Superior temporal gyrus (tissue), 1 donor: ENCODE measurements around the gene GRHL3.
"Not testable (repeated sequence)": the region's sequence is repeated elsewhere in the genome, so short reads cannot be mapped to it uniquely, and the experiment has no call there.

Experiments used
- DNase-seq: peaks from one replicate; pipeline ENCODE4 v3.0.0-alpha.2; 2016; ENCODE audit errors: extremely low spot score

Gene GRHL3

DNA sequence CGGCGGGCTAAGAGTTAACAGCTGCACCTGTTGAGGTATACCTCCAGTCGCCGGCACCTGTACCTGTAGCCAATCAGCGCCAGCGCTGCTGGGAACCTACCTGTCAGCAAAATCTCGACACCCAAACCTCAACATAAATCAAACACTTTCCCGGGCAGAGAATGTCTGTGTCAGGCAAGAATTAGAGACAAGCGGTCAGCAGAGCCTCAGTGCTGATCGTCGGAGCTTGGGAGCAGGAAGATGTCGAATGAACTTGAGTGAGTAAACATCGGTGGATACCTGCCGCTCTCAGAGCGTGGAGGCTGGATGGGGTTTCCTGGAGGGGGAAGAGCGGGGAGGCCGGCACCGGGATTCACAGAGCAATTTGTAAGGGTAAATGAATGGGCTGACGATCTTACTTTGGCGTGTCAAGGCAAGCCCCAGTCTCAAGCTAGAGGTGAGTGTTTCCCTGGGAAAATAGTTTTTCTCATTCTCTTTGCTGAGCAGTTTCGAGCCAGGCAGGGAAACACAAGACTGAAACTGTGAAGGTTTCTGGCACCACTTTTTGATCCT, at the start of gene GRHL3:
Gene GRHL3, plus strand, starts transcription at position 46 of the 552 bp plus-strand sequence. Its CDS starts 195 bp downstream, at position 241.
- no peak for DNase-seq

- DNase-seq = not testable (repeated sequence)
Measured at GRCh38 chr1:24274203-24275103, 44.7 kb upstream of the GRHL3 start.

DNA sequence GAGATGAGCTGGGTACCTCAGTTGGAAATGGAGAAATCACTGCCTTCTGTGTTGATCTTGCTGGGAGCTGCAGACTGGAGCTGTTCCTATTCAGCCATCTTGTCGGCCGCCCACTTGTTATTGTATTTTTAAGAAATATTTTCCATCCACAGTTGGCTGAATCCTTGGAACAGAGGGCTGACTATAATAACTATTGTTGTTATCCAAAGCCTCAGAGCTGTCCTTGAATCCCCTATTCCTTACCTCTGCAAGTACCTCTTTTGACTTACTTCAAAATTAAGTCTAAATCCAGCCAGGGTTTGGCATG, 44.1 kb upstream of the GRHL3 start:
- no peak for DNase-seq

DNA sequence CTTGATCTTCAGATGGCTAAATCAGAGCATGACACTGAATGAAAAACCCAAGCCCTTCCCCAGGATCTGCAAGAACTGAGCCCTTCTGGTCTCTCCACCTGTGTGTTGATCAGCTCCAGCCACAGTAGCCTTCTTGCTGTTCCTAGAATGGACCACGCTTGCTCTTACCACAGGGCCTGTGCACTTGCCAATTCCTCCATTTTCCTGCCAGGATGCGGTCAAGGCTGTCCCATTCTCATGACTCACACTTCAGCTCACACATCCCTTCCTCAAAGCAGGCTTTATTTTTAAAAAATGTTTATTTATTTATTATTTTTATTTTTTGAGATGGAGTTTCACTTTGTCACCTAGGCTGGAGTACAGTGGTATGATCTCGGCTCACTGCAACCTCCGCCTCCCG, 43.6 kb upstream of the GRHL3 start:
- no peak for DNase-seq

DNA sequence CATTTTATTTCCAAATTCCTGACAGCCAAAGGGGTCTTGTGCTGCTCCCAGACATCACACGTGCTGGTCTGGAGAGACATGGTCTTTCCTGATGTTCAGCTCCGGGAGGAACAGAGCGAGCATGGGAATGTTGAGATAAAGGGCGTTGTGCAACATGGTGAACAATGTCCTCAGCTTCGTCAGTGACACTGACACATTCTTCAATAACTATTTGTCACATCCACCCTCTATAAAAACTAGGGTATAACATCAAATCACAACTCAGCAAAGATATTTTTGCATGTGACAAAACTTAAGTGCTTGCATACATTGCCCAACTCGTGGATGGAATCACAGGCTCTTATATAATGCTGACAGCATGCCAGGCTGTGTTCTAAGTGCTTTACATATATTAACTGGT, 42.4 kb upstream of the GRHL3 start:
- DNase-seq = no peak

DNA sequence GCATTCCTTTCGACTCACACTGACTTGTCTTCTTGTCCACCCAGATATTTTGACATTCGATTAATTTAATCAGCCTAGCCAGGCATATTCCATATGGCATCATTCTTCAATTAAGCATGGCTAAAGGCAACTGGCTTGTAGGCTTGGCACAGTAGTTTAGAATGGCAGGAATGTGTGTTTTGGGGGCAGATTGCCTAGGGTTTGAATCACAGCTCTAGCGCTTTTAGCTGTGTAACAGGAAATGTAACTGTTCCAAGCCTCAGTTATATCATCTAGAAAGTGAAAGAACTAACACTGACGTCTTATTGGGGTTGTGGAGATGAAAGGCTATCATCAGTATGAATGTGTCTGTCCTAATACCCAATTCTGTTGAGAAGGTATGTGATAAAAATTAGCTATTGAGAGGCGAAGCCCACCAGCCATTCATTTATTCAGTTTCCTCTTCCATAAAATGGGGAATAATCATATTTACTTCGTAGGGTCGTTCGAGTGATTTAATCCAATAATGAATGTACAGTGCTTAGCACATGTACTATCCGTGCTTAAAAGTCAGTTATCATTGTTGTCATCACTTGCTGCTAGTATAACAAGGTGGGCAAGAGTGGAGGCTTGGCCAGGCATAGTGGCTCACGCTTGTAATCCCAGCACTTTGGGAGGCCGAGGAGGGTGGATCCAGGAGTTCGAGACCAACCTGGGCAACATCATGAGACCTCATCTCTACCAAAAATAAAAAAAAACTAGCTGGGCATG, 41.6 kb upstream of the GRHL3 start:
- DNase-seq = no peak

GRCh38 chr1:24278726-24279125, 40.4 kb upstream of the GRHL3 start:
- DNase-seq = no peak

GRCh38 chr1:24279590-24280232, 39.4 kb upstream of the GRHL3 start:
- no peak for DNase-seq

DNA sequence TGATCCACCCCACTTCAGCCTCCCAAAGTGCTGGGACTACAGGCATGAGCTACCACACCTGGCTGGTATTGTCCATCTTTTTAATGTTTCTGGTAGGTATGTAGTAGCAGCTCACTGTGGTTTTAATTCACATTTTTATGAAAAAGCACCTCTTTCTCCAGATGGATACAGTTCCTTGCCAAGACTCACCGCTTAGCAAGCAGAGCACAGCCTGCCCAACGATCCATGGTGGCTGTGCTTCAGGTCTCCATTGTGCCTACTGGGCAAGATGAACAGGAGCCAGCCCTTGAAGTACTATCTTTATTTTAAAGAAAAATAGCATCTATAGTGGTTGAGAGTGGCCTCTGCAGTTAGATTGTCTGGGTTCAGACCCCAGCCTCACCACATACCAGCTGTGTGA, 37.6 kb upstream of the GRHL3 start:
- no peak for DNase-seq

DNA sequence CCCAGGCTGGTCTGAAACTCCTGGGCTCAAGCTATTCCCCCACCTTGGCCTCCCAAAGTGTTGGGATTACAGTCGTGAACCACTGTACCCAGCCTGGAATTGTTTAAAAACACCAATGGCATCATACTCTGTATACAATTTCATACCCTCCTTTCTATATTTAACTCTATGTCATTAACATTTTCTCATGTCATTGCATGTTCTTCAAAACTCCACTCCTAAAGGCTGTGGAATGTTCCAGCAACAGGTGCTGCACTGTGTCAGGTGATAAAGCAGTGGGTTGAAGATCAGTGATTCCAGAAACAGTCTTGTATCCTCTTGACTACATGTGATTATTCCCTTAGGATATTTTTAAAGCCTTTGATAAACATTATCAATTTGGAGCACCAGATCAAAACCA, 36.7 kb upstream of the GRHL3 start:
- no peak for DNase-seq

GRCh38 chr1:24283326-24284155, 35.6 kb upstream of the GRHL3 start:
- no peak for DNase-seq

DNA sequence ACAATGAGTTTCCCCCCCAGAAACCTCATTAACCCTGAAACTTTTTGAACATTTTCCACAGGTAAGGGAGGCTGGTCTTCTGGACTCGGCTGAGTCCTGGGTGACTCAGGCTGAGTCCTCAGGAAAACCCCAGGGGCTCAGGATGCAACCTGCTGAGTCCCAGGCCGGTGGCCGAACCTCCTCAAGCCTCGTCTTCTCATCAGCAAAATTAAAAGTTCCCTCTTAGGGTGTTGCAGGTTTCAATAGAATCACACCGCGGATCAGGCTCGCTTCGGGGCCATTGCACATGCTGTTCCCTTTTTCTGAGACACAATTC, 35.0 kb upstream of the GRHL3 start:
- DNase-seq = no peak

DNA sequence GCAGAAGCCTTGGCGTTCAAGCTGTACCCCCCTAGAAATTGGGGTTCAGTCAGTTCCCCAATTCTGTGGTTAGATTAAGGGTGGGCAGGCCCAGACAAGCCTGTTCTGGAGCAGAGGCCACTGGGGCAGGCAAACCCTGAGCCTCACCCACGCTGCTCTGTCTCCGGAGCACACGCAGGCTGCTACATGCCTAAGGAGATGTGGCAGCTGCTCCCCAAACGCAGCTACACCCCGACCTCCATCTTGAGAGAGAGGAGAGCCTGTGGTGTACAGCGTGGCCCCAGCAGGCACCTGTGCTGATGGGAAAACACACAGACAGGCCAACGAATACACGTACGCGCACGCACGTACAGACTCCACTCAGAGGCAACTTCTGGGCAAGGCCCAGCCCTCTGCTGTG, 33.9 kb upstream of the GRHL3 start:
- DNase-seq = no peak

DNA sequence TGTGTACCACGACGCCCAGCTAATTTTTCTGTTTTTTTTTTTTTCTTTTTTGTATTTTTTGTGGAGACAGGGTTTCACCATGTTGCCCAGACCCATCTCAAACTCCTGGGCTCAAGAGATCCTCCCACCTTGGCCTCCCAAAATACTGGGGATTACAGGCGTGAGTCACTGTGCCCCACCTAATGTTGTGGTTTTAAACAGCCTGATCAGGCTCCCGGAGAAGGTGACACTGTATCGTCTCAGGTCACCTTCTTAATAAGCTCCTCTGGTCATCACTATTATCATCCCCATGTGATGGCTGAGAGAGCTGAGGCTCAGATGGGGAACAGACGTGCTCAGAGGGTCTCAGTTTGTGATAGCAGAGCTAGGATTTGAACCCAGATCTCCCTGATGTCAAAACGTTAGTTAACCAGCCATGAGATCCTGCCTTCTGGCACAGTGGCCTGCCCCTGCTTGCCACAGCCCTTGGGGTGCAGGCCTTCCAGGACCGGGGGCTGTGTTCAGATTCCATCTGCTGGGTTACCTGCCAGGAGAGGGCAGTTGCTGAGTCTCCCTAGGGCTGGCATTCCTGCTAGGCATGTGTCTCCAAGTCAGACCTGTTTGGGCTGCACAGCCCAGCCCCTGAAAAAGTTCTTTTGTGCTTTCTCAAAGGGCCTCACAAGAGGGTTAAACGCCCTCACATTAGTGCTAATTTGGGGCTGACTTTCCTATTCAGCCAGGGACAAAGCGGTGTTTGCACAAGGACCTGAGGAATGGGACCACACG, 32.7 kb upstream of the GRHL3 start:
- DNase-seq = no peak

DNA sequence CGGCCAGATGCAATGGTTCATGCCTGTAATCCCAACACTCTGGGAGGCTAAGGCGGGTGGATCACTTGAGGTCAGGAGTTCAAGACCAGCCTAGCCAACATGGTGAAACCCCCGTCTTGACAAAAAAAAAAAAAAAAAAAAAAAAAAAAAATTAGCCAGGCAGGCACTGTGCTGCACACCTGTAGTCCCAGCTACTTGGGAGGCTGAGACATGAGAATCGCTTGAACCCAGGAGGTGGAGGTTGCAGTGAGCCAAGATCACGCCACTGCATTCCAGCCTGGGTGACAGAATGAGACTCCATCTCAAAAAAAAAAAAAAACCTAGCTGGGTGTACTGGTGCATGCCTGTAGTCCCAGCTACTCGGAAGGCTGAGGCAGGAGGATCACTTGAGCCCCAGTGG, 31.4 kb upstream of the GRHL3 start:
- not testable (repeated sequence) for DNase-seq

- DNase-seq = no peak
Measured at GRCh38 chr1:24288479-24288878, 30.7 kb upstream of the GRHL3 start.

GRCh38 chr1:24289937-24290595, 29.1 kb upstream of the GRHL3 start:
- peak; percentile 87 for DNase-seq

DNA sequence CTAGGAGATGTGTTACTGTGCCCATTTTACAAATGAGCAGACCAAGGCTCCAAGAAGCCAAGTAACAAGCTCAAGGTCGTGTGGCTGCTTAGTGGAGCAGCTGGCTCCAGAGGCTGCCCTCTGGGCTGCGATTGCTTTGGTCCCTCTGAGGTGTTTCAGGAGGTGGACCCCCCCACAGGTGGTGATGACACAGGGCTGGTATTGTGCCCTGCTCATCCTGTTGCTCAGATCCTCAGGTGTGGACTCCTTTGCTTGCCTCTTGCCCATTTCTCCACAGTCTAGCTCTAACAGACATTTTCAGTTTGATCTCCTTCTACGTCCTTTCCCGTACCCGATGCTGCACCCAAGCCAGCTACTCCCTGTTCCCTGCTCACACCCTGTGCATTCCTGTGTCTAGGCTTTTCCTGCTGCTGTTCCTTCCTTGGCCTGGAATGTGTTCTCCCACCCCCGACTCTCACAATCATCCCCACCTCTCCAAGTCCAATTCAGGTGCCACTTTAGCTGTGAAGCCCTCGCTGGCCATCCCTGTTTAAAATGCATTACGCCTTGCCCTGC, 28.1 kb upstream of the GRHL3 start:
- DNase-seq = no peak

DNA sequence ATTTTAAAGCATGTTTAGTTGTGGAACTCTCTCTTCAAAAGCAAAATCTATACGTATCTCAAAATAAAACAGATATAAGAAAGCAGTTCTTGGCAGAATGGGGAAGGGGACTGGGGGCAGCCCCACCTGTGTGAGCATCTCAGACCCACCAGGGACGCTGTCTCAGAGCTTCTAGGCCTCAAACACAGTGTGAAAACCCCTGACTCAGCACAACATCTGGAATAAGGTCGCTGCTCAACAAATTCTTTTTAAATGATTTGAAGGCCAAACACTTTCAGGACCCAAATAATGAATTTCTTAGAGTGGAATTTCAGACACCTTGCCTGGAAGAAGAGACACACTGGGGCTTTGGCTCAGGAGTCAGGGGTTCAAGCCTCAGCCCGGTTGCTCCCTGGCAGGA, 27.1 kb upstream of the GRHL3 start:
- DNase-seq = no peak

GRCh38 chr1:24292887-24293286, 26.3 kb upstream of the GRHL3 start:
- DNase-seq = no peak
